IMR-90 (cell line): Measurements from ENCODE around the gene LAMB1. TPM values are rescaled to one million over a fixed set of nuclear protein-coding genes. Genes with fewer than 3 reads are reported as not detected.
A peak's percentile ranks its signal among the peaks of the same experiment; 100 is the strongest.

Experiments used
- ATAC-seq: fragments of 200-7000 bp; cut with Tn5 transposase; 2 replicates; pipeline ENCODE4 v1.9.1; 2020; ENCODE audit warnings: low read depth, mild to moderate bottlenecking, moderate library complexity
- BruUV-seq: library from RNA; stranded (reverse); fragments of 400-500 nt; replicated peaks from 2 replicates; lab custom pipeline; 2021; lab: Mats Ljungman, UMichigan
- CTCF ChIA-PET: fragments of 300-600 bp; formaldehyde crosslinking; extraction: SDS; loops from one replicate; lab custom pipeline; 2021; ENCODE audit warnings: antibody characterized with exemption; lab: Yijun Ruan, JAX
- POLR2A ChIA-PET: fragments of 300-600 bp; sonication (Branson Sonifier 250); formaldehyde crosslinking; loops from one replicate; lab custom pipeline; 2022; ENCODE audit warnings: antibody characterized with exemption; ENCODE audit not compliant: unreplicated experiment; lab: Charles Lee
- DNase-seq: peaks from one replicate; pipeline ENCODE4 v3.0.0; 2013
- H2AFZ ChIP-seq: replicated peaks from 2 replicates; pipeline ENCODE3; 2013; ENCODE audit warnings: low read length, mild to moderate bottlenecking; ENCODE audit not compliant: poor library complexity
- H2AK5ac ChIP-seq: 2 replicates; pipeline ENCODE4 v1.6.1; 2013; ENCODE audit warnings: low read depth, low read length, inconsistent platforms
- H2AK9ac ChIP-seq: replicated peaks from 2 replicates; pipeline ENCODE3; 2013; ENCODE audit warnings: mild to moderate bottlenecking, low read depth, low read length, moderate library complexity; ENCODE audit not compliant: poor library complexity
- H2BK120ac ChIP-seq: 2 replicates; pipeline ENCODE4 v1.6.1; 2013; ENCODE audit warnings: low read depth, low read length, inconsistent platforms
- H2BK15ac ChIP-seq: 3 replicates; pipeline ENCODE4 v1.6.1; 2013; ENCODE audit warnings: low read depth, low read length, inconsistent platforms
- H2BK20ac ChIP-seq: 2 replicates; pipeline ENCODE4 v1.6.1; 2013; ENCODE audit warnings: low read depth, mild to moderate bottlenecking, inconsistent platforms, low read length, moderate library complexity
- H2BK5ac ChIP-seq: 2 replicates; pipeline ENCODE4 v1.6.1; 2013; ENCODE audit warnings: mild to moderate bottlenecking, low read depth, low read length, inconsistent platforms; ENCODE audit not compliant: poor library complexity, severe bottlenecking
- H3K14ac ChIP-seq: replicated peaks from 2 replicates; pipeline ENCODE4 v1.6.1; 2013; ENCODE audit warnings: low read depth, low read length, inconsistent platforms
- H3K18ac ChIP-seq: 2 replicates; pipeline ENCODE4 v1.6.1; 2013; ENCODE audit warnings: low read depth, low read length, control low read depth
- H3K23ac ChIP-seq: 2 replicates; pipeline ENCODE4 v1.6.1; 2013; ENCODE audit warnings: low read depth, low read length, inconsistent platforms
- H3K27ac ChIP-seq: 2 replicates; pipeline ENCODE4 v1.5.1; 2013; ENCODE audit warnings: mild to moderate bottlenecking, control low read depth, low read length; ENCODE audit not compliant: insufficient read depth
- H3K27me3 ChIP-seq: 2 replicates; pipeline ENCODE4 v1.6.1; 2013; ENCODE audit warnings: low read length; ENCODE audit not compliant: control insufficient read depth, insufficient read depth
- H3K36me3 ChIP-seq: 2 replicates; pipeline ENCODE4 v1.6.1; 2013; ENCODE audit warnings: low read length, mixed read lengths; ENCODE audit not compliant: control insufficient read depth, insufficient read depth
- H3K4ac ChIP-seq: 2 replicates; pipeline ENCODE4 v1.6.1; 2013; ENCODE audit warnings: low read depth, low read length, inconsistent platforms
- H3K4me1 ChIP-seq: 2 replicates; pipeline ENCODE4 v1.6.1; 2013; ENCODE audit warnings: low read length, mixed read lengths; ENCODE audit not compliant: control insufficient read depth, insufficient read depth
- H3K4me2 ChIP-seq: 2 replicates; pipeline ENCODE4 v1.6.1; 2013; ENCODE audit warnings: low read depth, mild to moderate bottlenecking, control low read depth, low read length, moderate library complexity
- H3K4me3 ChIP-seq: 2 replicates; pipeline ENCODE4 v1.5.1; 2013; ENCODE audit warnings: low read depth, mild to moderate bottlenecking, control low read depth, low read length, moderate library complexity; ENCODE audit not compliant: insufficient read depth
- H3K56ac ChIP-seq: 2 replicates; pipeline ENCODE4 v1.6.1; 2013; ENCODE audit warnings: low read length, inconsistent platforms; ENCODE audit not compliant: insufficient read depth; ENCODE audit errors: extremely low read depth
- H3K79me1 ChIP-seq, 2 experiments: 2 replicates each; pipeline ENCODE4 v1.6.1; 2013; ENCODE audit warnings: low read length in 2 of 2, inconsistent platforms in 1 of 2, low read depth in 1 of 2
- H3K9ac ChIP-seq: 2 replicates; pipeline ENCODE4 v1.6.1; 2013; ENCODE audit warnings: low read depth, low read length, control low read depth
- H3K9me1 ChIP-seq: 2 replicates; pipeline ENCODE4 v1.6.1; 2013; ENCODE audit warnings: low read length, inconsistent platforms; ENCODE audit not compliant: insufficient read depth
- H3K9me3 ChIP-seq: 2 replicates; pipeline ENCODE4 v1.6.1; 2013; ENCODE audit warnings: low read length; ENCODE audit not compliant: control insufficient read depth, insufficient read depth
- H4K20me1 ChIP-seq: 2 replicates; pipeline ENCODE4 v1.6.1; 2013; ENCODE audit warnings: low read length, inconsistent platforms; ENCODE audit not compliant: insufficient read depth
- H4K5ac ChIP-seq: 2 replicates; pipeline ENCODE4 v1.6.1; 2013; ENCODE audit warnings: mild to moderate bottlenecking, low read depth, low read length, control low read depth
- H4K8ac ChIP-seq, 2 experiments: 2 replicates each; pipeline ENCODE4 v1.6.1; 2013; ENCODE audit warnings: low read depth in 2 of 2, low read length in 2 of 2, control low read depth in 1 of 2, inconsistent platforms in 1 of 2
- H4K91ac ChIP-seq: 2 replicates; pipeline ENCODE4 v1.6.1; 2013; ENCODE audit warnings: low read depth, low read length, inconsistent platforms; ENCODE audit not compliant: insufficient read depth
- CTCF ChIP-seq: conservative IDR thresholded peaks from 2 replicates; pipeline ENCODE4 v1.5.1; 2012; ENCODE audit warnings: mild to moderate bottlenecking, low read depth, low read length, improper control_type of control experiment
- ELK1 ChIP-seq: fragments of 150-350 bp; IDR thresholded peaks from 2 replicates; pipeline ENCODE4 v1.6.1; 2016; ENCODE audit warnings: low read depth, mild to moderate bottlenecking, low read length, moderate library complexity, borderline replicate concordance
- MAZ ChIP-seq: IDR thresholded peaks from 2 replicates; pipeline ENCODE4 v1.6.1; 2012; ENCODE audit warnings: low read depth, mild to moderate bottlenecking, low read length, improper control_type of control experiment, moderate library complexity, borderline replicate concordance
- MXI1 ChIP-seq: IDR thresholded peaks from 2 replicates; pipeline ENCODE4 v1.6.1; 2012; ENCODE audit warnings: low read depth, mild to moderate bottlenecking, low read length, moderate library complexity, borderline replicate concordance
- POLR2A ChIP-seq: IDR thresholded peaks from 2 replicates; pipeline ENCODE4 v1.6.1; 2012; ENCODE audit warnings: mild to moderate bottlenecking, low read depth, low read length
- RFX5 ChIP-seq: IDR thresholded peaks from 2 replicates; pipeline ENCODE4 v1.8.0; 2012; ENCODE audit warnings: low read depth, mild to moderate bottlenecking, low read length, moderate library complexity
- WGBS, 2 experiments: methylation state at CpG; one replicate each; pipeline versions ENCODE4 v1.1.5 to v1.1.7; 2013; ENCODE audit warnings: missing lambda C conversion rate in 2 of 2; ENCODE audit not compliant: insufficient read length in 1 of 2; ENCODE audit errors: extremely low coverage in 2 of 2; 5-methylcytosine and 5-hydroxymethylcytosine counted together
- dilution Hi-C: fragments of 300-500 bp; cut with HindIII; formaldehyde crosslinking; loops from one replicate; pipeline ENCODE4 v1.14.3; 2018; ENCODE audit warnings: low sequenced_read_pairs; ENCODE audit not compliant: unreplicated experiment
- in situ Hi-C: fragments of 300-500 bp; cut with MboI; formaldehyde crosslinking; loops from 3 replicates; pipeline ENCODE4 v1.14.3; 2019; ENCODE audit warnings: low sequenced_read_pairs, inconsistent platforms, mixed read lengths
- intact Hi-C: fragments of 100-400 bp; cut with micrococcal nuclease; formaldehyde crosslinking; loops from 2 replicates; pipeline ENCODE4 v1.10.0; 2022
- polyA plus RNA-seq, 3 experiments: library from polyadenylated mRNA; depleted of rRNA; stranded (reverse); fragments of >200 nt; gene quantifications; 2 replicates each; pipeline ENCODE4 v1.2.3, GENCODE V29; 2012; ENCODE audit warnings: low replicate concordance in 1 of 3
- total RNA-seq: library from RNA; depleted of rRNA; stranded (reverse); fragments of >200 nt; gene quantifications from 2 replicates; pipeline ENCODE4 v1.2.3, GENCODE V29; 2012

LAMB1 gene
- total and polyA plus RNA-seq, 2 of the 4 experiments (the other 2 are of a cell fraction): 114 to 117 TPM

- peaks cover 46% of the 10 kb centered on the region for H3K36me3 ChIP-seq
- intact Hi-C loops: loop anchor here (1.0 kb wide), 1 partner anchor 208 kb away; no protein-coding TSS in a partner anchor
- peak overlapping the region; percentile 21; the same call in 1 of the 2 replicates for H3K27ac ChIP-seq
These were observed 64.3 kb downstream of the LAMB1 start for GRCh38 chr7:107938456-107939250.

More at GRCh38 chr7:107938456-107939250, 64.3 kb downstream of the LAMB1 start:
- POLR2A ChIA-PET: no interaction called here
- Histone ChIP-seq H3K23ac (peak overlapping the region; percentile 61; the same call in 1 of the 2 replicates), H2BK15ac (no peak overlapping the region), H4K91ac (no peak overlapping the region), H3K9me1 (peaks cover 31% of the 10 kb centered on the region), H3K9me3 (no peaks in the 10 kb centered on the region), H3K79me1 (peaks cover 4 to 42% of the 10 kb centered on the region in 2 experiments; a peak in 3 of 4 replicates), H2BK20ac (0 out of 2 replicates have a peak overlapping the region, but pooled peaks have one; percentile 30), H3K4ac (peak overlapping the region; percentile 56), H3K14ac (peak overlapping the region; percentile 71), H4K20me1 (peaks cover 20% of the 10 kb centered on the region), H2BK120ac (no peak overlapping the region; the same call in 1 of the 2 replicates), H4K5ac (no peak overlapping the region), H3K4me3 (no peak overlapping the region), H3K56ac (no peak overlapping the region), H2AFZ (no peak overlapping the region), H3K4me1 (peaks cover 25% of the 10 kb centered on the region), H3K4me2 (no peak overlapping the region), H4K8ac (peak overlapping the region in 1 of 2 experiments; percentile 59; a peak in 2 of 4 replicates), H2AK9ac (no peak overlapping the region), H2AK5ac (peak overlapping the region; percentile 23; the same call in 1 of the 2 replicates), H2BK5ac (peak overlapping the region; percentile 22), H3K9ac (no peak overlapping the region), H3K27me3 (no peaks in the 10 kb centered on the region), H3K18ac (peak overlapping the region; percentile 9; the same call in 1 of the 2 replicates)
- 40% methylated on average over 1 of the region's 6 CpGs; no CpG with 5 or more reads in 1 of the 2 experiments for WGBS, 2 experiments
- BruUV-seq: no TSS peak
- CTCF ChIA-PET: no interaction called here
- no peak for TF ChIP-seq POLR2A
- no peak for TF ChIP-seq MAZ
- TF ChIP-seq RFX5: no peak
- no peak for TF ChIP-seq CTCF
- no peak for TF ChIP-seq MXI1
- no peak for TF ChIP-seq ELK1
- in situ Hi-C loops: no loop called here
- no peak for DNase-seq
- ATAC-seq: peak; percentile 7
- dilution Hi-C loops: no loop called here
